HG03025 (cell line): ENCODE results near the gene CCDC194.
A peak's percentile ranks its signal among the peaks of the same experiment; 100 is the strongest.

ENCODE experiments used
- ATAC-seq: cut with Tn5 transposase; IDR thresholded peaks from one replicate; pipeline ENCODE4 v1.9.1; 2021; ENCODE audit warnings: mild to moderate bottlenecking, moderate library complexity; ENCODE audit not compliant: unreplicated experiment, low FRiP score

CCDC194 gene, protein sequence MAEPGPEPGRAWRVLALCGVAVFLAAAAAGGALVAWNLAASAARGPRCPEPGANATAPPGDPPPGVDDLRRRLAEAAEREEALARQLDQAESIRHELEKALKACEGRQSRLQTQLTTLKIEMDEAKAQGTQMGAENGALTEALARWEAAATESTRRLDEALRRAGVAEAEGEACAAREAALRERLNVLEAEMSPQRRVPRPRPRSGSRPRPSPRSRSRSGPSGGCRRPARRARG

GRCh38 chr19:17393914-17394313, at the start of gene CCDC194:
Gene CCDC194, minus strand, starts transcription at chr19:17394196. Its CDS starts 38 bp downstream, at chr19:17394158.
- ATAC-seq, result no peak

DNA sequence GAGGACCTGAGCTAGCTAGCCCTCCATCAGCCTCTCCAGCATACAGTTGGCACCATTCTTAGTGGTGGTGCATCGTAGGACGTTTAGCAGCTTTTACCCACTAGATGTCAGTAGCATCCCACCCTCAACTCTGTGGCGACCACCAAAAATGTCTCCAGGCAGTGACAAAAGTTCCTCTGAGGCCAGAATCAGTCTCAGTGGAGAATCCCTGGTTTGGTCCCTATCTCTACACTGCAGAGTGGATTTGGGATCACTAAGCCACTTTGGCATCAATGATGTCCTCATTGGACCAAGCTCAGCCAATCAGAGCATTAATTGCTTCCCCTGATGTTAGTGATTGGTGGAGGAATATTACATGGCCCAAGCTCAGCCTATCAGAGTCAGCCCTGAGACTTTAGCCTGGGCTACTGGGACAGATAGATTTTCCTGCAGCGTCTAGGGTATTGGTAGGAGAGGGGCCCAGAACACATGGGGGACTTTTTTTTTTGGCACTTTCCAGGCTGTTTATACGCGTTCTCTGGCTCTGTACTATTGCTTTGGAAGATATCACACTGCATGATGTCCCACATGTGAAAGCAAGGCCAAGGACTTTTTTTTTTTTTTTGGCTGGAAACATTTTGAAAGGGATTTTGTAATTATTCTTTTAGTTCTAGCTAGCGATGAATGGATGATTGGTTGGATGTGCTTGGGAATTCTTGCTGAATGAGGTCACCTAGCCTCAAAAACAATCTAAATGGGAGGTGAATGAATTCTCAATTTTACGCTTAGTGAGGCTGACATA, 47.4 kb upstream of the CCDC194 start:
- no peak for ATAC-seq

DNA sequence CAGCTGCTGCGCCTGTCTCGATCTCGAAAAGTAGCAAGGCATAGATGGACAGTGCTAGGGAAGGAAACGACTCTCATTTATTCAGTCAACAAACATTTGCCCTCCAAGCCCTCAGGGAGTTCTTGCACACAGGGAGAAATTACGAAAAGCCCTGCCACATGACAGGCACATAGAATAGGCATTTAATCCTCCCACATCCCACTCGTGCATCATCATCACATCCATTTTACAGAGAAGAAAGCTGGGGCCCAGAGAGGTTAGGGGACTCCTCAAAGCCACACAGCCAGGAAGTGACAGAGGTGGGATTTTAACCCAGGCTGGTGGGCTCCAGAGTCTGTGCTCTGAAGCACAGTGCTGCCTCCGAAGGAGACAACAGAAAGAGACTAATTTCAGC, 42.9 kb upstream of the CCDC194 start:
- no peak for ATAC-seq

DNA sequence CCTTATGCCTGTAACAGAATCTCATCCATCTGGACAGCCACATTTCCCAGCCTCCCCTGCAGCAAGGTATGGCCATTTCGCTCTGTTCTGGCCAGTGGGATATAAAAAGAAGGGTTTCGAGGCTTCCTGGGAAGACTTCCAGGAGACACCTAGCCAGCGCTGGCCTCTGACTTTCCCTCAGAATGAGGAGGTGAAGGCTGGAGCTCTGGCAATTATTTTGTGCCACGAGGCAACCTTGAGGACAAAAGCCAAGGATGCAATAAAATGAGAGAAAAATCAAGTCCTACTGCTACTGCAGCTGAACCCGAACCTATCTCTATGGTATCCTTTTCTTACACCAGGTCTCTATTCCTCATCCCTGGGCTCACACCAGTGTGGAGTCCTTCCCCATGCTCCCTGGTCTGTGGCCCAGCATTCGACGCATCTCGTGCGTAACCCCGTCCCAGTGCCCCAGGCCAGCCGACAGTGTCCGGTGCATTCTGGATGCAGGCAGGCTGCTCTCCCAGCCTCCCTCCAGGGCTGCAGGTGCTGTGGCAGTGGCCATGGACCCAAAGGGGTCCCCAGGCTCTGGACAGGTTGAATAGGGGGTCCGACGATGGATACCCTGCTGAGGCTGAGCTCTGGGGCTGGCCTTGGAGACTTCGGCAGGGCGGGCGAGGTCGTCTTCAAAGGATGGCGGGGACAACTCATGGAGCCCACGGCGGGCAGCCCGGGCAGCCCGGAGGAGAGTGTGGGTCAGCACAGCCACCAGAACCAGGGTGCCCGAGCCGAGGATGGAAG, 42.3 kb upstream of the CCDC194 start:
- no peak for ATAC-seq

- no peak for ATAC-seq
Measured at GRCh38 chr19:17435218-17435617, 41.2 kb upstream of the CCDC194 start.

- ATAC-seq, result no peak
Measured at GRCh38 chr19:17431417-17431816, 37.4 kb upstream of the CCDC194 start.

GRCh38 chr19:17429641-17430113, 35.7 kb upstream of the CCDC194 start:
- ATAC-seq, result no peak

DNA sequence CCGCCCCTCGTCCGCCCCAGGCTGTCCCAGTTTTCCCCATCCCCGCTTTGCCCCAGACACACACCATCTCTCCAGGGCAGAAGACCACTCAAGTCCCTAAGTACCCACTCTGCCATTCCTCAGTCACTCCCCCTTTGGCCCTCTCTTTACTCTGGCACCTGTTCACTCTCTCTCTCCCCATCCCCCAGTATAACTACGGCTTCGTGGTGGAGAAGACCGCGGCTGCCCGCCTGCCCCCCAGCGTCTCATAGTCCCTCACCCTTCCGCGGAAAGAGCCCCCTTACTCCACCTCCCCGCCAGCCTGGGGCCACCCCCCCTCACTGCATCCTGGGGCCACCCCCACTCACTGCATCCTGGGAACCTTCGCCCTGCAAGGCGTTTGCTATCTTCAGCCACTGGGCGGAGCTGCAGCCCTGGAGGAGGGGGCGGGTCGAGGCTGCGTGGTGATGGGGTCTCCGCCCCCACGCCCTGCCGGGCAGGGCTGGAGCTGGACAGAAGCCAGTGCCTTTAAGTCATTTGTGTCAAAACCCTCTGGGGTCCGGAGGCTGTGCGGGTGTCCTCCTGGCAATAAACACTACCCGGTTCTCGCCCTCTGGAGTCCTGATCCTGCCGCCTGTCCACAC, 30.9 kb upstream of the CCDC194 start:
- no peak for ATAC-seq

GRCh38 chr19:17423429-17424208, 29.6 kb upstream of the CCDC194 start:
- ATAC-seq, result no peak

DNA sequence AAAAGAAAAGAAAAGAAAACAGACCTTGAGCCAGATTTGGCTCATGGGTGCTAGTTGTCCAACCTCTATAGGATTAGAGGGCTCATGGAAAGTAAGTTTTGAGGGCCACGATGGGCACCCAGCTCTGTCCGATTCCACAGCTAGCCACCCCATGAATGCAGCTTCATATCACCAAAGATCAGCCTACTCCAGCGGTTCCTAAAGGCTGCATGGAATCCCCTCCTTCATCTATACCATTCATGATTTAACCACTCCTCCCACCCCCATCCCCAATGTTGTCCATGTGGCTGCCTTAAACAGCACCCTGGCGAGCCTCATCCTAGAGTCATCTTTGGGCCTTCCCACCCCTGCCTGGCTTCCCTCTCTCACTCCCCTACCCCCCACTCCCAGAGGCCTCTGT, 27.9 kb upstream of the CCDC194 start:
- ATAC-seq, result no peak

DNA sequence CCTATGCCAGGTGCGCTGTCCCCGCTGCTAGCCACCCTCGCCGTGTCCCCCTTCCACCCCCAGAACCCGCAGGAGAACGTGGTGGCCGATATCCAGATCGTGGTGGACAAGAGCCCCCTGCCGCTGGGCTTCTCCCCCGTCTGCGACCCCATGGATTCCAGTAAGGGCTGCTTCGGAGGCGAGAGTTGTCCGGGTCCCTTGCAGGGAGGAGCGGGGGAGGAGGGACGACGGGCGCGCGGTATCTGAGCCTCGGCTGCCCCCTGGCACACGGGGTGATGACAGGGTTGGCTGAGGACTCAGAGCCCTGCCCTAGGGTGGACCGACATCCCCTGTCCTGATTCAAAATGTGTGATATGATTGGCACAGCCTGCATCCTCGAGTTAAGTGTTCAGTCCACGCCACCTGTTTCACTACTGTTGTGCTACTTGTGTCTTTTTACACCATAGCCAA, 26.5 kb upstream of the CCDC194 start:
- peak; percentile 19 for ATAC-seq

DNA sequence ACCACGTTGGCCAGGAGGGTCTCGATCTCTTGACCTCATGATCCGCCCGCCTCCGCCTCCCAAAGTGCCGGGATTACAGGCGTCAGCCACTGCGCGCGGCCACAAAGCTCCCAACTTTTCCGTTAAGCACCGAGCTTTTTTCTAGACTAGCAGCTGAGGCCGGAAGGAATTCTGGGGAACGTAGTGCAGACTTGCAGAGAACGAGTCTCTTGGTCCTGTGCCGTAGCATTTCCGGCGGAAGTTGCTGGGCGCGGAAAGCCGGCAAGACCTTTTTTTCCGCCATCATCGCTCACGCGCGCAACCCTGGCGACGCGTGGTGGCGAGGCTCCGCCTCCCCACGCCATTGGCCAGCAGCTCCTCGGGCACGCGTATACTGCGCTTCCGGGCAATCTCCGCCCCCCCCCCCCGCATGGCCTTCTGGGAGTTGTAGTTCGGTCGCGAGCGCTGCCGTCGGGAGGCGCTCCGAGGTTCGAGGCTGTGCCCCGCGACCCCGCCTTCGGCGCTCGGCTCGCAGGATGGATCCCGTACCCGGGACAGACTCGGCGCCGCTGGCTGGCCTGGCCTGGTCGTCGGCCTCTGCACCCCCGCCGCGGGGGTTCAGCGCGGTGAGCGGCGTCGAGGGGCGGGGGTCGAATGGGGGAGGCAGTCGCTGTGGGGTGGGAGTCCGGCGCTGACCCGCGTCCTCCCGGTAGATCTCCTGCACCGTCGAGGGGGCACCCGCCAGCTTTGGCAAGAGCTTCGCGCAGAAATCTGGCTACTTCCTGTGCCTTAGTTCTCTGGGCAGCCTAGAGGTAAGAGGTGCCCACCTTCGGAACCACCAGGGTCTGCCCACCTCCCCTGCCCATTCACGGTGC, 25.9 kb upstream of the CCDC194 start, which contains the start of gene MVB12A:
Gene MVB12A (plus strand): TSS at position 427 of the 854 bp plus-strand sequence. CDS start 89 bp downstream, at position 516.
- peak; percentile 86 for ATAC-seq

- ATAC-seq, result no peak
Measured at GRCh38 chr19:17419154-17419620, 25.2 kb upstream of the CCDC194 start.

GRCh38 chr19:17418710-17419109, 24.7 kb upstream of the CCDC194 start:
- ATAC-seq, result no peak

DNA sequence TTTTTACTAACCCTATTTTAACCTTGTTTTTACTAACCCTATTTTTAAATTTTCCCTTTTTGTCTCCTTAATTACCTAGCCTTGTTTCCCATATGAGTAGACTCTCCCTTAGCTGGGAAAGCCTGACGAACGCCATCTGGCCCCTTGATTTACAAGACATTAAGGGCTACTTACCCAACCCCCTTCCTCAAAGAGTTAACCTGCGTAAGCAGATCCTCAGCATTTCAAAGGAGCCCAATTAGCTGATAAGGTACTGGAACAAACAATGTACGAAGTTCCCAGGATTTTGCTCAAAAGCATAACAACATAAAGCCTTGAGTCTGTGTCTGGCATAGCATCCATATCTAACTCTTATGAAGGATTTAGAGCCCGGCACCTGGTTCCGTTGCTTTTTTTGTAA, 21.1 kb upstream of the CCDC194 start:
- ATAC-seq, result no peak

DNA sequence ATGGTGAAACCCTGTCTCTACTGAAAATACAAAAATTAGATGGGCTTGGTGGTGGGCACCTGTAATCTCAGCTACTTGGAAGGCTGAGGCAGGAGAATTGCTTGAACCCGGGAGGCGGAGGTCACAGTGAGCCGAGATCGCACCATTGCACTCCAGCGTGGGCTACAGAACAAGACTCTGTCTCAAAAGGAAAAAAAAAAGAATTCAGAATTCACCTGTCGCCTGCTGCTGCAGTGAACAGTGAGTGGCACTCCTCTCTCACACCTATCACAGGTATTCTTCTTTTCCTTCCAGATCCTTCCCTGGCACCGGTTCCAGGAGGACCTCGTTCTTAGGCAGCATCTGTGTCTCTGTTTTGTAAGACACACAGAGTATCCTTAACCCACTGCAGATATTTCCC, 20.1 kb upstream of the CCDC194 start:
- ATAC-seq, result no peak

GRCh38 chr19:17411801-17412200, 17.8 kb upstream of the CCDC194 start:
- ATAC-seq, result no peak

DNA sequence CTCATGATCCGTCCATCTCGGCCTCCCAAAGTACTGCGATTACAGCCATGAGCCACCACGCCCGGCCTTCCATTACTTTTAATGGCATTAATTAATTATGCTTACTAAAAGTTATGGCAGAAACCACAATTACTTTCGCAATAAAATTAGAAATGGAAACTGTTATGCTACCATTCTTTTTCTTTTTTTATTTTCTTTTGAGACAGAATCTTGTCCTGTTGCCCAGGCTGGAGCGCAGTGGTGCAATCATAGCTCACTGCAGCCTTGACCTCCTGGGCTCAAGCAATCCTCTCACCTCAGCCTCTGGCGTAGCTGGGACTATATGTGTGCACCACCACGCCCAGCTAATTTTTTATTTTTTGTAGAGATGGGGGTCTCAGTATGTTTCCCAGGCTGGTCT, 16.0 kb upstream of the CCDC194 start:
- no peak for ATAC-seq

GRCh38 chr19:17406887-17407196, 12.8 kb upstream of the CCDC194 start:
- ATAC-seq, result no peak
